Measurements from ENCODE around the gene PTPRB.

Gene PTPRB

DNA sequence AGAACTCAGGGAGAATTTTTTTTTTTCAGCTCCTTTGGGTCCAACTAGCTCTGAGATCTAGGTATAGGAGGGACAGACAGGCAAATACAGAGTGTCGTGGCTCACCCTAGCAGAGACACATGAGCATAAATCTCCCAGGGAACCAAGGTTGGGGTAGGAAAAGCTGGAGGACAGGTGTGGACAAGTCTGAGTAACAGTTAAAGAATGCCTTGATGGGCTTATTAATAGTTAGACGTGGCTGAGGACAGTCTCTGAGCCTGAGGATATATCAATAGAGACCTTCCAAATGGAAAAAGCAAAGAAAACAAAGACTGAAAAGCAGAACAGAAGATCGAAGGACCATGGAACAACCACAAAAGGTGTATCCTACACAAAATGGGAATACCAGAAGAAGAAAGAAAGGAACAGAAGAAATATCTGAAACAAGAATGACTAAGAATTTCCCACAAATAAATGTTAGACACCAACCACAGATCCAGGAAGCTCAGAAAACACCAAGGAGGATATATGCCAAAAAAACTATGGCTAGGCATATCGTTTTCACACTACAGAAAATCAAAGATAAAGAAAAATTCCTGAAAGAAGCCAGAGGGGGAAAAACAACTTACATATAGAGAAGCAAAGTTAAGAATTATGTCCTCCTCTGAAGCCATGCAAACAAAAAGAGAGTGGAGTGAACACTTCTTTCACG, 80.9 kb downstream of the PTPRB start:
- no peak overlapping the region for H3K27ac Mint-ChIP-seq
- H3K9me3 Mint-ChIP-seq, result no peaks in the 10 kb centered on the region
- peaks cover 20% of the 10 kb centered on the region for H3K4me1 Mint-ChIP-seq
- no peak overlapping the region for H3K4me3 Mint-ChIP-seq
- H3K27me3 Mint-ChIP-seq (ENCODE audit: low read depth, poor library complexity), result no peaks in the 10 kb centered on the region
- DNase-seq, result no peak
- TF ChIP-seq, protein P1, sequence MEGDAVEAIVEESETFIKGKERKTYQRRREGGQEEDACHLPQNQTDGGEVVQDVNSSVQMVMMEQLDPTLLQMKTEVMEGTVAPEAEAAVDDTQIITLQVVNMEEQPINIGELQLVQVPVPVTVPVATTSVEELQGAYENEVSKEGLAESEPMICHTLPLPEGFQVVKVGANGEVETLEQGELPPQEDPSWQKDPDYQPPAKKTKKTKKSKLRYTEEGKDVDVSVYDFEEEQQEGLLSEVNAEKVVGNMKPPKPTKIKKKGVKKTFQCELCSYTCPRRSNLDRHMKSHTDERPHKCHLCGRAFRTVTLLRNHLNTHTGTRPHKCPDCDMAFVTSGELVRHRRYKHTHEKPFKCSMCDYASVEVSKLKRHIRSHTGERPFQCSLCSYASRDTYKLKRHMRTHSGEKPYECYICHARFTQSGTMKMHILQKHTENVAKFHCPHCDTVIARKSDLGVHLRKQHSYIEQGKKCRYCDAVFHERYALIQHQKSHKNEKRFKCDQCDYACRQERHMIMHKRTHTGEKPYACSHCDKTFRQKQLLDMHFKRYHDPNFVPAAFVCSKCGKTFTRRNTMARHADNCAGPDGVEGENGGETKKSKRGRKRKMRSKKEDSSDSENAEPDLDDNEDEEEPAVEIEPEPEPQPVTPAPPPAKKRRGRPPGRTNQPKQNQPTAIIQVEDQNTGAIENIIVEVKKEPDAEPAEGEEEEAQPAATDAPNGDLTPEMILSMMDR (IDR thresholded peaks at IDR 0.05), result no peak
- no peaks in the 10 kb centered on the region for H3K36me3 Mint-ChIP-seq (ENCODE audit: low read depth)

DNA sequence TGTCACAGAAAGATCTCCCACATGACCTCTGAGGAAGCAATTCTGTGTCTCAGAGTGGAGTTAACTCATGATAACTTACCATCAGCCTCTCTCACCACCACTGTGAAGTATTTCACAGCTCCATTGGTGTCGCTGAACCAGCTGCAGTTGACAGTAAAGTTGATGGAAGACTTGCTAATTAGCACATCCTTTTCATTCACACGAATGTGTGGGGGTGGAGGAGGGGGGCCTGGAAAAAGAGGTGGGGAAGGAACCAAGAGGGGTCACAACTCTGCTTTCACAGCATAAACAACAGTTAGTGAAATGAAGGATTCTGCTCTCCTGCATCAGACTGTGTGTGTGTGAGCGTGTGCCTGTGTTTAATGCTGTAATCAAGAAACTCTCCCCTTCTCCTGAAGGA, 82.1 kb downstream of the PTPRB start:
- peak overlapping the region; percentile 44 for H3K27ac Mint-ChIP-seq

DNA sequence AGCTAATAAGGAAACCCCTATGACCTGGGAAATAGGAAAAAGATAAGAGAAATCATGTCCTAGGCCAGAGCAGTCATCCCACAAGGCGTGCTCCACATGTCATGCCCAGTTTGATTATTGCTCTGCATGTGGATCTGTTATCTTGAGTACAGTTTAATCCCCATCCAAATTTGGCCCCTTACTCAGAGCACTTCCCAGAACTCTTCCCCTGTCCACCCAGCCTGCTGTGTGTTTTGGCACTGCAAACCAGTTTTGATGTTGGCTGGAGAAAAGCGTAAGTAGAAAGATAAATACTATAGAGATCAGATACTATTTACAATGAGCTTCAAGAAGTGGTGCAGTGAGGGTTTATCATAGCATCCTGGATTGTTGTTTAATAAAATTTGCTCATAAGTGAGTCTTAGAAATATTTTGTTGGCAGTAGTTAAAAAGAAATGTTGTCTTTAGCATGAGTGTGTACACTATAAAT, 83.8 kb downstream of the PTPRB start:
- Mint-ChIP-seq H3K27ac (no peak overlapping the region), H3K36me3 (ENCODE audit: low read depth) (no peaks in the 10 kb centered on the region), H3K27me3 (ENCODE audit: low read depth, poor library complexity) (no peaks in the 10 kb centered on the region), H3K4me3 (no peak overlapping the region), H3K9me3 (no peaks in the 10 kb centered on the region), H3K4me1 (peaks cover 20% of the 10 kb centered on the region)
- TF ChIP-seq, protein P1 (IDR thresholded peaks at IDR 0.05), result no peak
- DNase-seq, result no peak

More for the DNA sequence above, 82.1 kb downstream of the PTPRB start:
- Mint-ChIP-seq H3K36me3 (ENCODE audit: low read depth) (no peaks in the 10 kb centered on the region), H3K4me1 (peaks cover 20% of the 10 kb centered on the region), H3K4me3 (no peak overlapping the region), H3K9me3 (no peaks in the 10 kb centered on the region), H3K27me3 (ENCODE audit: low read depth, poor library complexity) (no peaks in the 10 kb centered on the region)
- TF ChIP-seq, protein P1 (IDR thresholded peaks at IDR 0.05), result no peak
- peak; percentile 15 for DNase-seq

DNA sequence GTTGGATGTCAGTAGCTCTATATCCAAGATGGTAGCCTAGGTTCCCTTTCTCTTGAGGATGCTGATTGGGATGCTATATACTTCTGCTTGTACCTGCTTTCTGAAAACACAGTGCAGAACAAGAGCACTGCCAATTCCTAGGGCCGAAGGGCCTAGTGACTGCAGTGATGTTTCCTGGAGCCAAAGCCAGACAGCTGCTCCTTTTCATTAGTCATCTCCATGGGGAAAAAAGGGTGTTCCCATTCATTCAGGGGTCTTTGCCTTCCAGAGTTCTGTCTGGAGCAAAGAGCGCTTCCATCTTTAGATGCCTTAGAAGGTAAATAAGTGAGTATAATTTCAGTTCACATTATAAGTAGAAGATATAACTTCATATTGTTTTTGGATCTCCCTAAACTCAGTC, 85.5 kb downstream of the PTPRB start:
- TF ChIP-seq, protein P1 (IDR thresholded peaks at IDR 0.05), result no peak
- no peaks in the 10 kb centered on the region for H3K9me3 Mint-ChIP-seq
- no peak for DNase-seq
- no peak overlapping the region for H3K27ac Mint-ChIP-seq
- no peaks in the 10 kb centered on the region for H3K36me3 Mint-ChIP-seq (ENCODE audit: low read depth)
- H3K27me3 Mint-ChIP-seq (ENCODE audit: low read depth, poor library complexity), result no peaks in the 10 kb centered on the region
- no peak overlapping the region for H3K4me3 Mint-ChIP-seq
- peaks cover 20% of the 10 kb centered on the region for H3K4me1 Mint-ChIP-seq

DNA sequence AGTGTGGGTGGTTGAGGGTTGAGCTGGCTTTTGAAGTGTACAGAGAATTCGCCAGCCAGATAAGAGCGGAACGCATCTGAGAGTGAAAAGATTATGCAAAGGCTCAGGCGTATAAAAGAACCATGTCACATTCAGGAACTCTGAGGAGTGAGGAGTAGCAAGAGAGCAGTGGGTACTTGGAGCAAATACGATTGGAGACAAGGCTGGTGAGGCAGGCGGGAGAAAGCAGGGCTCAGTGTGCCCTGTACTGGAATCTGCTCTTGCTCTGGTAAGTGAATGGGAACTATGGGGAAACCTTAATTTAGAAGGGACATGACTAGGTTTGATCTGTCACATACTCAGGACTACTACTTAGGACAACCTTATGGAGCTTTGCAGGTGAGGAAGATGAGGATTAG, 87.0 kb downstream of the PTPRB start:
- H3K36me3 Mint-ChIP-seq (ENCODE audit: low read depth), result no peaks in the 10 kb centered on the region
- H3K4me1 Mint-ChIP-seq, result peaks cover 9% of the 10 kb centered on the region
- no peak for DNase-seq
- H3K27ac Mint-ChIP-seq, result no peak overlapping the region
- no peak overlapping the region for H3K4me3 Mint-ChIP-seq
- H3K27me3 Mint-ChIP-seq (ENCODE audit: low read depth, poor library complexity), result peaks cover 3% of the 10 kb centered on the region
- TF ChIP-seq, protein P1 (IDR thresholded peaks at IDR 0.05), result no peak
- H3K9me3 Mint-ChIP-seq, result no peaks in the 10 kb centered on the region

Data from nephron progenitor cell (in vitro differentiated cells).